SK-N-SH (cell line): ENCODE data around the gene ANKMY1.

ENCODE experiments used
- RAD21 ChIP-seq: IDR thresholded peaks from 2 replicates; pipeline ENCODE4 v1.6.1; 2012; ENCODE audit warnings: mild to moderate bottlenecking, low read length
- YY1 ChIP-seq: IDR thresholded peaks from 2 replicates; pipeline ENCODE4 v1.4.0; 2012; ENCODE audit warnings: low read depth, mild to moderate bottlenecking
- TF ChIP-seq, protein P1 (sequence below): fragments of 200-600 bp; sonication (generic); IDR thresholded peaks from 2 replicates; pipeline ENCODE4 v1.6.1; 2017; ENCODE audit warnings: antibody characterized with exemption, mild to moderate bottlenecking, moderate library complexity

DNA sequence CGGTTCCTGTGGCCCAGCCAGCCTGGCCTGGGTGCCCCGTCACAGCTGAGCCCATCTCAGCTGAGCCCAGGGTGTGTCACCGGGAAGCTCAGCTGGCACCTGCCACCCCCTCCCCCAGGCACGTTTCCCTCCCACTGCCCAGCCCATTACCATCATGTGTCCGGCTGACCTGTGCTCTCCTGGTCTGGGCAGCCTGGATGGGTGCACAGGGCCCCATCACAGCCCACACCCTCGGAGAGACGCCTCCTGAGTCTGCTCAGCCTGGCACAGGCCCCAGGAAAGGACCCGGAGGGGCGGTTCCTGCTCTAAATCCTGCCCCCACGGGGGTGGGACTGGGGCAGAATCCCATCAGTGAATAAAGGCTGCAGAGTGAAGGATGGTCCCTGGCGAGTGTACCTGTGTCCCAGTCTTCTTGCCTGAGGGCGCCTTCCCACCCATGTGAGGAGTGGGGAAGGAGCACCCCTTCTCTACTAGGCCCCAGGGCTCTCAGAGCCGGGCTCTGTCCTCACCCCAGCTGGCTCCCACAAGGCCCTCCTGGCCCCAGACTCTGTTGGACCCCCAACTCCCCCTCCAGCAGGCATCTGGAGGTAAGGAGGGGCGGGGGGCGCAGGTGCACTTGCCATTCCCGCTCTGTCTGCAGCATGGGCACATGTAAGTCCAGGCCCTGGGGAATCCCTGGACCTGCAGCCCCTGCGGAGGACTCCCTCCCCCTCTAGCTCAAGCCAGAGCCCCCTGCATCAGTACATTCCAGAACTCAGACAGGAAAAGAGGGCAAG lies 101.2 kb downstream of the ANKMY1 start:
- TF ChIP-seq YY1 (no peak), RAD21 (no peak)
- TF ChIP-seq, protein P1, sequence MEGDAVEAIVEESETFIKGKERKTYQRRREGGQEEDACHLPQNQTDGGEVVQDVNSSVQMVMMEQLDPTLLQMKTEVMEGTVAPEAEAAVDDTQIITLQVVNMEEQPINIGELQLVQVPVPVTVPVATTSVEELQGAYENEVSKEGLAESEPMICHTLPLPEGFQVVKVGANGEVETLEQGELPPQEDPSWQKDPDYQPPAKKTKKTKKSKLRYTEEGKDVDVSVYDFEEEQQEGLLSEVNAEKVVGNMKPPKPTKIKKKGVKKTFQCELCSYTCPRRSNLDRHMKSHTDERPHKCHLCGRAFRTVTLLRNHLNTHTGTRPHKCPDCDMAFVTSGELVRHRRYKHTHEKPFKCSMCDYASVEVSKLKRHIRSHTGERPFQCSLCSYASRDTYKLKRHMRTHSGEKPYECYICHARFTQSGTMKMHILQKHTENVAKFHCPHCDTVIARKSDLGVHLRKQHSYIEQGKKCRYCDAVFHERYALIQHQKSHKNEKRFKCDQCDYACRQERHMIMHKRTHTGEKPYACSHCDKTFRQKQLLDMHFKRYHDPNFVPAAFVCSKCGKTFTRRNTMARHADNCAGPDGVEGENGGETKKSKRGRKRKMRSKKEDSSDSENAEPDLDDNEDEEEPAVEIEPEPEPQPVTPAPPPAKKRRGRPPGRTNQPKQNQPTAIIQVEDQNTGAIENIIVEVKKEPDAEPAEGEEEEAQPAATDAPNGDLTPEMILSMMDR, result no peak
